MM.1S (cell line): ENCODE results near the gene SMIM10.

Experiments
- DNase-seq: peaks from one replicate; pipeline ENCODE4 v3.0.0-alpha.2; 2015
- H2AFZ ChIP-seq: fragments of 300-600 bp; sonication (generic); 2 replicates; pipeline ENCODE4 v1.6.0; 2016; ENCODE audit warnings: antibody characterized with exemption, low read length
- H3F3A ChIP-seq: fragments of 300-600 bp; sonication (generic); 2 replicates; pipeline ENCODE4 v1.6.1; 2016; ENCODE audit warnings: mild to moderate bottlenecking, antibody characterized with exemption, low read length, moderate library complexity, mixed read lengths; ENCODE audit not compliant: insufficient read depth
- H3K27ac ChIP-seq: fragments of 300-600 bp; sonication (generic); 2 replicates; pipeline ENCODE4 v1.5.1; 2016; ENCODE audit warnings: mild to moderate bottlenecking, low read length
- H3K27me3 ChIP-seq: fragments of 300-600 bp; sonication (generic); replicated peaks from 2 replicates; pipeline ENCODE4 v1.6.0; 2016; ENCODE audit warnings: low read length; ENCODE audit not compliant: insufficient read depth
- H3K36me3 ChIP-seq: fragments of 300-600 bp; sonication (generic); replicated peaks from 2 replicates; pipeline ENCODE4 v1.6.1; 2016; ENCODE audit warnings: mild to moderate bottlenecking, low read length, mixed read lengths; ENCODE audit not compliant: insufficient read depth
- H3K4me1 ChIP-seq: fragments of 300-600 bp; sonication (generic); 2 replicates; pipeline ENCODE4 v1.6.1; 2016; ENCODE audit warnings: low read length, mixed read lengths
- H3K4me2 ChIP-seq: fragments of 300-600 bp; sonication (generic); 2 replicates; pipeline ENCODE4 v1.6.0; 2016; ENCODE audit warnings: low read depth, low read length
- H3K4me3 ChIP-seq: fragments of 300-600 bp; sonication (generic); 2 replicates; pipeline ENCODE4 v1.5.1; 2016; ENCODE audit warnings: low read length, mixed read lengths
- H3K79me2 ChIP-seq: fragments of 300-600 bp; sonication (generic); 2 replicates; pipeline ENCODE4 v1.6.1; 2016; ENCODE audit warnings: mixed run types, low read length, mixed read lengths
- H3K9ac ChIP-seq: fragments of 300-600 bp; sonication (generic); 2 replicates; pipeline ENCODE4 v1.6.1; 2016; ENCODE audit warnings: low read length, mixed read lengths
- H3K9me2 ChIP-seq: fragments of 300-600 bp; sonication (generic); replicated peaks from 2 replicates; pipeline ENCODE4 v1.6.1; 2016; ENCODE audit warnings: mild to moderate bottlenecking, low read length, mixed read lengths; ENCODE audit not compliant: insufficient read depth
- H3K9me3 ChIP-seq: fragments of 300-600 bp; sonication (generic); replicated peaks from 2 replicates; pipeline ENCODE4 v1.6.1; 2016; ENCODE audit warnings: mild to moderate bottlenecking, low read length, mixed read lengths; ENCODE audit not compliant: insufficient read depth
- H4K20me1 ChIP-seq: fragments of 300-600 bp; sonication (generic); 2 replicates; pipeline ENCODE4 v1.6.1; 2016; ENCODE audit warnings: mild to moderate bottlenecking, low read length, moderate library complexity, mixed read lengths; ENCODE audit not compliant: insufficient read depth
- CTCF ChIP-seq: fragments of 300-600 bp; sonication (generic); IDR thresholded peaks from 2 replicates; pipeline ENCODE4 v1.5.1; 2016; ENCODE audit warnings: antibody characterized with exemption, low read length, mixed read lengths
- EZH2 ChIP-seq: fragments of 300-600 bp; sonication (generic); optimal IDR thresholded peaks from 2 replicates; pipeline ENCODE3; 2017; ENCODE audit warnings: low read depth, mild to moderate bottlenecking, antibody characterized with exemption, low read length, mixed read lengths
- EZH2phosphoT487 ChIP-seq: fragments of 300-600 bp; sonication (generic); IDR thresholded peaks from 2 replicates; pipeline ENCODE4 v1.6.1; 2018; ENCODE audit warnings: antibody characterized with exemption, low read length

Gene SMIM10

GRCh38 chrX:134969726-134970125, 21.1 kb upstream of the SMIM10 start:
- TF ChIP-seq EZH2phosphoT487 (no peak), EZH2 (no peak), CTCF (no peak)

GRCh38 chrX:134971926-134972325, 18.9 kb upstream of the SMIM10 start:
- Histone ChIP-seq H3K4me1 (no peaks in the 10 kb centered on the region), H2AFZ (no peak overlapping the region), H3K9me3 (no peaks in the 10 kb centered on the region), H3K4me2 (no peak overlapping the region), H3K27me3 (no peaks in the 10 kb centered on the region), H3K36me3 (no peaks in the 10 kb centered on the region), H3K9ac (no peak overlapping the region), H3K79me2 (no peaks in the 10 kb centered on the region), H4K20me1 (no peaks in the 10 kb centered on the region), H3K4me3 (no peak overlapping the region), H3K9me2 (no peaks in the 10 kb centered on the region), H3F3A (no peaks in the 10 kb centered on the region), H3K27ac (no peak overlapping the region)
- TF ChIP-seq CTCF, result no peak
- DNase-seq, result no peak

More at GRCh38 chrX:134969726-134970125, 21.1 kb upstream of the SMIM10 start:
- no peak overlapping the region for H3K27ac ChIP-seq
- no peak overlapping the region for H3K9ac ChIP-seq
- H3K4me2 ChIP-seq, result no peak overlapping the region
- H4K20me1 ChIP-seq, result no peaks in the 10 kb centered on the region
- H3K36me3 ChIP-seq, result no peaks in the 10 kb centered on the region
- H3K9me3 ChIP-seq, result no peaks in the 10 kb centered on the region
- no peaks in the 10 kb centered on the region for H3K79me2 ChIP-seq
- H3F3A ChIP-seq, result no peaks in the 10 kb centered on the region
- no peak overlapping the region for H2AFZ ChIP-seq
- no peaks in the 10 kb centered on the region for H3K9me2 ChIP-seq
- no peak overlapping the region for H3K4me3 ChIP-seq
- no peaks in the 10 kb centered on the region for H3K4me1 ChIP-seq
- DNase-seq, result no peak
- H3K27me3 ChIP-seq, result no peaks in the 10 kb centered on the region

GRCh38 chrX:134975516-134975915, 15.3 kb upstream of the SMIM10 start:
- H3K4me3 ChIP-seq, result no peak overlapping the region
- no peak overlapping the region for H3K9ac ChIP-seq
- no peaks in the 10 kb centered on the region for H3K79me2 ChIP-seq
- no peaks in the 10 kb centered on the region for H3K36me3 ChIP-seq
- H3K4me2 ChIP-seq, result no peak overlapping the region
- no peaks in the 10 kb centered on the region for H3F3A ChIP-seq
- H3K27ac ChIP-seq, result no peak overlapping the region
- no peak for DNase-seq
- H3K9me2 ChIP-seq, result no peaks in the 10 kb centered on the region
- no peaks in the 10 kb centered on the region for H3K9me3 ChIP-seq
- TF ChIP-seq EZH2phosphoT487 (no peak), EZH2 (no peak), CTCF (no peak)
- no peaks in the 10 kb centered on the region for H4K20me1 ChIP-seq
- H2AFZ ChIP-seq, result no peak overlapping the region
- no peaks in the 10 kb centered on the region for H3K4me1 ChIP-seq
- no peaks in the 10 kb centered on the region for H3K27me3 ChIP-seq

- Histone ChIP-seq H3K4me3 (no peak overlapping the region), H3K4me1 (no peaks in the 10 kb centered on the region), H2AFZ (no peak overlapping the region), H3K36me3 (no peaks in the 10 kb centered on the region), H3K9me3 (no peaks in the 10 kb centered on the region), H3K79me2 (no peaks in the 10 kb centered on the region), H3K9me2 (no peaks in the 10 kb centered on the region), H3K9ac (no peak overlapping the region), H4K20me1 (no peaks in the 10 kb centered on the region), H3K4me2 (no peak overlapping the region), H3K27me3 (no peaks in the 10 kb centered on the region), H3F3A (no peaks in the 10 kb centered on the region), H3K27ac (no peak overlapping the region)
- DNase-seq, result no peak
- TF ChIP-seq EZH2, result no peak
- no peak for TF ChIP-seq CTCF
- TF ChIP-seq EZH2phosphoT487, result no peak
Observed at GRCh38 chrX:134981910-134982309, 8.9 kb upstream of the SMIM10 start.
